ENCODE results near the gene PNKP. TPM values are rescaled to one million over a fixed set of nuclear protein-coding genes. Genes with fewer than 3 reads are reported as not detected.

Gene PNKP
- total RNA-seq, 2 donors from 2014 or later, result 161 to 163 TPM

DNA sequence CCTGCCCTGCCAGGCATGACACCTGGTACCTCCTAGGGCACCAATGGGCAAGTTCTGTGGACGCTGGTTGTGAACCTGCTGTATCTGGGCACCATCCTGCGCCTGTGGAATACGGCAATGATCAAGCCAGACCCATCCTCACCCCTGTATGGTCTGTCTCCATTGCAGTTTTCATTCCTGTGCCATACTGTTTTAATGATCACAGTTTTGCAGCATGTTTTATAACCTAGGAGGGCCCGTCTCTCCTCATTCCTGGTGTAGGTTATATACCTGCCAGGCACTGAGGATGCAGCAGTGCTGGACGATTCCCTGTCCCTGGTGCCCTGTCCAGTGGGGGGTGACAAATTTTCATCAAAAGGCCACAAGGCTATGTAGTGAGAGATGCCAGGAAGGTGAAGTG lies 15.7 kb upstream of the PNKP start:
- WGBS, 2 experiments (ENCODE audit: insufficient coverage in 1 of 2, insufficient read length in 1 of 2), result 94 to 97% methylated on average over 4 to 5 of the region's 5 CpGs
- Histone ChIP-seq H3K4me1 (ENCODE audit: control insufficient read depth, insufficient read depth, low read length) (no peaks in the 10 kb centered on the region), H3K4me3 (ENCODE audit: low read length) (no peak overlapping the region), H3K9ac (ENCODE audit: extremely low read depth, low read length, poor library complexity, severe bottlenecking) (no peak overlapping the region), H3K36me3 (ENCODE audit: control insufficient read depth, insufficient read depth, low read length) (peaks cover 57% of the 10 kb centered on the region), H3K27ac (ENCODE audit: low read depth, low read length) (no peak overlapping the region), H3K27me3 (ENCODE audit: control insufficient read depth, insufficient read depth, low read length, poor library complexity, severe bottlenecking) (no peaks in the 10 kb centered on the region), H3K9me3 (ENCODE audit: control insufficient read depth, low read length) (no peaks in the 10 kb centered on the region)
- no peak overlapping the region for H3K27ac Mint-ChIP-seq
- no peak overlapping the region for H3K4me3 Mint-ChIP-seq
- TF ChIP-seq, protein P1, sequence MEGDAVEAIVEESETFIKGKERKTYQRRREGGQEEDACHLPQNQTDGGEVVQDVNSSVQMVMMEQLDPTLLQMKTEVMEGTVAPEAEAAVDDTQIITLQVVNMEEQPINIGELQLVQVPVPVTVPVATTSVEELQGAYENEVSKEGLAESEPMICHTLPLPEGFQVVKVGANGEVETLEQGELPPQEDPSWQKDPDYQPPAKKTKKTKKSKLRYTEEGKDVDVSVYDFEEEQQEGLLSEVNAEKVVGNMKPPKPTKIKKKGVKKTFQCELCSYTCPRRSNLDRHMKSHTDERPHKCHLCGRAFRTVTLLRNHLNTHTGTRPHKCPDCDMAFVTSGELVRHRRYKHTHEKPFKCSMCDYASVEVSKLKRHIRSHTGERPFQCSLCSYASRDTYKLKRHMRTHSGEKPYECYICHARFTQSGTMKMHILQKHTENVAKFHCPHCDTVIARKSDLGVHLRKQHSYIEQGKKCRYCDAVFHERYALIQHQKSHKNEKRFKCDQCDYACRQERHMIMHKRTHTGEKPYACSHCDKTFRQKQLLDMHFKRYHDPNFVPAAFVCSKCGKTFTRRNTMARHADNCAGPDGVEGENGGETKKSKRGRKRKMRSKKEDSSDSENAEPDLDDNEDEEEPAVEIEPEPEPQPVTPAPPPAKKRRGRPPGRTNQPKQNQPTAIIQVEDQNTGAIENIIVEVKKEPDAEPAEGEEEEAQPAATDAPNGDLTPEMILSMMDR (conservative IDR thresholded peaks at IDR 0.05), result no peak
- H3K27me3 Mint-ChIP-seq (ENCODE audit: insufficient read depth), result no peaks in the 10 kb centered on the region
- no peak for DNase-seq
- H3K36me3 Mint-ChIP-seq (ENCODE audit: low read depth), result peaks cover 67% of the 10 kb centered on the region
- no peaks in the 10 kb centered on the region for H3K9me3 Mint-ChIP-seq
- H3K4me1 Mint-ChIP-seq, result peaks cover 2% of the 10 kb centered on the region

DNA sequence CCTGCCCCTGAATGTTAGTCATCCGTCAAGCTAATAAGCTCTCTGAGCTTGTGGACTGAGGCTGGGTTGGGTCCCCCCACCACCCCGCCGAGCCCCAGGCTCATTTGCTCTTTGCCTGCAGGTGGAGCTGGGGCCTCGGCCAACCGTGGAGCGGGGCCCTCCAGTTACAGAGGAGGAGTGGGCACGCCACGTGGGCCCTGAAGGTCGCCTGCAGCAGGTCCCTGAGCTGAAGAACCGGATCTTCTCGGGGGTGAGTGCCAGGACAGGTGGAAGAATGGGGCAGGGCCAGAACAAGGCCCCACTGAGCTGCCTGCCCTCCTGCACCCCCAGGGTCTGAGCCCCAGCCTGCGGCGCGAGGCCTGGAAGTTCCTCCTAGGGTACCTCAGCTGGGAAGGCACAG lies 15.3 kb upstream of the PNKP start:
- no peaks in the 10 kb centered on the region for H3K27me3 Mint-ChIP-seq (ENCODE audit: insufficient read depth)
- Histone ChIP-seq H3K36me3 (ENCODE audit: control insufficient read depth, insufficient read depth, low read length) (peaks cover 57% of the 10 kb centered on the region), H3K27me3 (ENCODE audit: control insufficient read depth, insufficient read depth, low read length, poor library complexity, severe bottlenecking) (no peaks in the 10 kb centered on the region), H3K4me3 (ENCODE audit: low read length) (no peak overlapping the region), H3K4me1 (ENCODE audit: control insufficient read depth, insufficient read depth, low read length) (no peaks in the 10 kb centered on the region), H3K9me3 (ENCODE audit: control insufficient read depth, low read length) (no peaks in the 10 kb centered on the region), H3K9ac (ENCODE audit: extremely low read depth, low read length, poor library complexity, severe bottlenecking) (no peak overlapping the region), H3K27ac (ENCODE audit: low read depth, low read length) (no peak overlapping the region)
- no peak for DNase-seq
- WGBS, 2 experiments (ENCODE audit: insufficient coverage in 1 of 2, insufficient read length in 1 of 2), result 95 to 100% methylated on average over 6 to 14 of the region's 14 CpGs
- TF ChIP-seq, protein P1 (conservative IDR thresholded peaks at IDR 0.05), result no peak
- peaks cover 3% of the 10 kb centered on the region for H3K4me1 Mint-ChIP-seq
- H3K9me3 Mint-ChIP-seq, result no peaks in the 10 kb centered on the region
- H3K27ac Mint-ChIP-seq, result no peak overlapping the region
- H3K36me3 Mint-ChIP-seq (ENCODE audit: low read depth), result peaks cover 69% of the 10 kb centered on the region
- H3K4me3 Mint-ChIP-seq, result no peak overlapping the region

DNA sequence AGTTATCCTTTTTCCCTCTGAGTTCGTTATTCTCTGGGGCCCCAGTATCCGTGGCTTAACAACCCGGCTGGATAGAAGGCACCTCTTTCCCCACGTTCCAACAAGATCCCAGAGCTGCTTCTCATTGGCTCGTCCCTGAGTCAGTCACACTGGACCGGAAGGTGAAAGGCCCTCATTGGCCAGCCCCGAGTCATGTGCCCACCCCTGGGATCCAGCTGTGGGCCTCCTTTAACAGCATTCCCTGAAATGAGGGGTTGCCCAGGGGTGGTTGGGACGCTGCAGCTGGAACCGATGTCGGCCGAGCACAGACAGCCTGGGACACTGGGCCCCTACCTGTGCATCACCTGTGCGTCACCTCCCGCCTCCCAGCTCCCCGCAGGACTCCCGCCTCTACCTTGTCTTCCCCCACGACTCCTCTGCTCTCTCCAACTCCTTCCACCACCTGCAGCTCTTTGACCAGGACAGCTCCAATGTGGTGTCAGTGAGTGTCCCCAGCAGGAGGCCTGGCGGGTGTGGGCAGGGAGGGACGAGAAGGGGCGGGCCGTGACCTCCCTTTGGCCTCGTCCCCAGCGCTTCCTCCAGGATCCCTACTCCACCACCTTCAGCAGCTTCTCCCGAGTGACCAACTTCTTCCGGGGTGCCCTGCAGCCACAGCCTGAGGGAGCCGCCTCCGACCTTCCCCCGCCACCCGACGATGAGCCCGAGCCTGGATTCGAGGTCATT lies 14.5 kb upstream of the PNKP start:
- Mint-ChIP-seq H3K4me3 (no peak overlapping the region), H3K4me1 (peaks cover 3% of the 10 kb centered on the region), H3K36me3 (ENCODE audit: low read depth) (peaks cover 69% of the 10 kb centered on the region), H3K9me3 (no peaks in the 10 kb centered on the region), H3K27me3 (ENCODE audit: insufficient read depth) (no peaks in the 10 kb centered on the region), H3K27ac (no peak overlapping the region)
- 93 to 94% methylated on average over 17 to 31 of the region's 31 CpGs for WGBS, 2 experiments (ENCODE audit: insufficient coverage in 1 of 2, insufficient read length in 1 of 2)
- DNase-seq, result peak; percentile 85
- TF ChIP-seq, protein P1 (conservative IDR thresholded peaks at IDR 0.05), result no peak
- no peak overlapping the region for H3K4me3 ChIP-seq (ENCODE audit: low read length)
- no peaks in the 10 kb centered on the region for H3K27me3 ChIP-seq (ENCODE audit: control insufficient read depth, insufficient read depth, low read length, poor library complexity, severe bottlenecking)
- no peaks in the 10 kb centered on the region for H3K4me1 ChIP-seq (ENCODE audit: control insufficient read depth, insufficient read depth, low read length)
- H3K27ac ChIP-seq (ENCODE audit: low read depth, low read length), result no peak overlapping the region
- no peak overlapping the region for H3K9ac ChIP-seq (ENCODE audit: extremely low read depth, low read length, poor library complexity, severe bottlenecking)
- H3K36me3 ChIP-seq (ENCODE audit: control insufficient read depth, insufficient read depth, low read length), result peaks cover 57% of the 10 kb centered on the region
- H3K9me3 ChIP-seq (ENCODE audit: control insufficient read depth, low read length), result no peaks in the 10 kb centered on the region

Measured in endodermal cell (in vitro differentiated cells).